ENCODE results near the gene PPP2R5B. TPM values are rescaled to one million over a fixed set of nuclear protein-coding genes. Genes with fewer than 3 reads are reported as not detected.

The PPP2R5B gene
- total and polyA plus RNA-seq, 9 donors = 8.0 to 16.2 (median 12.2) TPM

DNA sequence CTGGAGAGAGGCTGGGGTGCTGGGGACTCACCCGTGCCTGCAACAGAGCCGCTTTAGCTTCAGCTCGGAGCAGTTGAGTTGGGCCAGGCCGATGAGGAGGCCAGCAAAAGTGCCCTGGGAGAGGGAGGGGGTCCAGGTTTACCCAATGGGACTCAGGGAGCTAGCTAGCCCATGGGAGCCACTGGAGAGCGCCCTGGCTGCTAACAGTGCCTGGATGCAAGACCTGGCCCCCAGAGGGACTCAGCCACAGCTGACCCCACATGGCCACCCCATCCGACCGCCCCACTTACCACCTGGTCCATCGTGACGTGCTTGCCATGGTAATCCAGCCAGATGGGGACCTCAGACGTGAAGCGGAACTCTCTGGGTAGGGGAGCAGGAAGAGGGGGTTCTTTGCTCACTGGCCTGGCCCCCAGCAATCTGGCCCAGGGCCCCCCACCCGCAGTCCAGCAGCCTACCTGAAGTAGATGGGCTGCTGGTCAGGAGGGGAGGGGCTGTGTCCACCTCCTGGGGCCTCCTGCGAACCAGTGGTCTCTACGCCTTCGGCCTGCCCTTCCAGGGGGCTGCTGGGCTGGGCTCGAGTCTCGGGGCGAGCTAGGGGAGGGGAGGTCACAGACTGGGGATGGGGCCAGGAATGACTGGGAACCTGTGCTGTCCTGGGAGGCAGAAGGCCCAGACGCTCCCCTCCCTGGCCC, 27.0 kb upstream of the PPP2R5B start:
- intact Hi-C loops (cut with DNase I) = no loop called here

DNA sequence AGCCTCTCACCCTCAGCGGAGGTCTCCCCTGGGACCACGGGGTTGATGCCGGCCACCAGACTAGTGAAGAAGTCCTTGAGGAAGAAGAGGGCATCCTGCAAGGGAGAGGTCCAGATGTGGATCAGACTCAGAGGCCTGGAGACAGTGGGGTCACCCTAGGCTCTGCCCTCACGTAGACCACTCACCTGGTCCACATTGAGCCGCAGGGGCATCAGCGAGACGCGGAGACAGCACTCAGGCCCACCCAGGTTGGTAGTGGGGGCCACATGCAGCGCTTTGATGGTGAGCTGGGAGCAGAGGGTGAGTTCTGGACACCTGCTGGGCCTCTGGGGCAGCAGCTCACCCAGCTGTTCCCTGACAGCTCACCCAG, 26.4 kb upstream of the PPP2R5B start:
- Histone ChIP-seq H3K4me1 (ENCODE audit: insufficient read depth) (no peaks in the 10 kb centered on the region), H3K27ac (no peak overlapping the region), H3K27me3 (no peaks in the 10 kb centered on the region), H3K36me3 (no peaks in the 10 kb centered on the region), H3K9me3 (no peaks in the 10 kb centered on the region), H3K4me3 (no peak overlapping the region)
- 88 to 97% (median 94%) methylated on average over 9 of the region's 9 CpGs for WGBS, 3 donors
- intact Hi-C loops (cut with DNase I) = no loop called here
- TF ChIP-seq EP300 (IDR thresholded peaks at IDR 0.05) = no peak
- TF ChIP-seq POLR2A (IDR thresholded peaks at IDR 0.05) = no peak
- TF ChIP-seq, protein P1, sequence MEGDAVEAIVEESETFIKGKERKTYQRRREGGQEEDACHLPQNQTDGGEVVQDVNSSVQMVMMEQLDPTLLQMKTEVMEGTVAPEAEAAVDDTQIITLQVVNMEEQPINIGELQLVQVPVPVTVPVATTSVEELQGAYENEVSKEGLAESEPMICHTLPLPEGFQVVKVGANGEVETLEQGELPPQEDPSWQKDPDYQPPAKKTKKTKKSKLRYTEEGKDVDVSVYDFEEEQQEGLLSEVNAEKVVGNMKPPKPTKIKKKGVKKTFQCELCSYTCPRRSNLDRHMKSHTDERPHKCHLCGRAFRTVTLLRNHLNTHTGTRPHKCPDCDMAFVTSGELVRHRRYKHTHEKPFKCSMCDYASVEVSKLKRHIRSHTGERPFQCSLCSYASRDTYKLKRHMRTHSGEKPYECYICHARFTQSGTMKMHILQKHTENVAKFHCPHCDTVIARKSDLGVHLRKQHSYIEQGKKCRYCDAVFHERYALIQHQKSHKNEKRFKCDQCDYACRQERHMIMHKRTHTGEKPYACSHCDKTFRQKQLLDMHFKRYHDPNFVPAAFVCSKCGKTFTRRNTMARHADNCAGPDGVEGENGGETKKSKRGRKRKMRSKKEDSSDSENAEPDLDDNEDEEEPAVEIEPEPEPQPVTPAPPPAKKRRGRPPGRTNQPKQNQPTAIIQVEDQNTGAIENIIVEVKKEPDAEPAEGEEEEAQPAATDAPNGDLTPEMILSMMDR (IDR thresholded peaks at IDR 0.05) = no peak
- no peak for DNase-seq

More for the DNA sequence above, 27.0 kb upstream of the PPP2R5B start:
- no peaks in the 10 kb centered on the region for H3K27me3 ChIP-seq
- H3K9me3 ChIP-seq = no peaks in the 10 kb centered on the region
- H3K4me1 ChIP-seq (ENCODE audit: insufficient read depth) = no peaks in the 10 kb centered on the region
- TF ChIP-seq EP300 (IDR thresholded peaks at IDR 0.05) (no peak), POLR2A (IDR thresholded peaks at IDR 0.05) (no peak)
- TF ChIP-seq, protein P1 (IDR thresholded peaks at IDR 0.05) = no peak
- no peak overlapping the region for H3K27ac ChIP-seq
- no peak for DNase-seq
- H3K36me3 ChIP-seq = no peaks in the 10 kb centered on the region
- WGBS, 3 donors = 85 to 95% (median 85%) methylated on average over 17 to 19 of the region's 19 CpGs
- H3K4me3 ChIP-seq = no peak overlapping the region

- H3K36me3 ChIP-seq = no peaks in the 10 kb centered on the region
- no peak overlapping the region for H3K27ac ChIP-seq
- no peaks in the 10 kb centered on the region for H3K27me3 ChIP-seq
- intact Hi-C loops (cut with DNase I) = no loop called here
- H3K9me3 ChIP-seq = no peaks in the 10 kb centered on the region
- WGBS, 3 donors = 91 to 95% (median 91%) methylated on average over 19 of the region's 19 CpGs
- TF ChIP-seq, protein P1 (IDR thresholded peaks at IDR 0.05) = no peak
- TF ChIP-seq POLR2A (IDR thresholded peaks at IDR 0.05) (no peak), EP300 (IDR thresholded peaks at IDR 0.05) (no peak)
- DNase-seq = no peak
- no peak overlapping the region for H3K4me3 ChIP-seq
- no peaks in the 10 kb centered on the region for H3K4me1 ChIP-seq (ENCODE audit: insufficient read depth)
These were observed 25.9 kb upstream of the PPP2R5B start for GRCh38 chr11:64898541-64898940.

DNA sequence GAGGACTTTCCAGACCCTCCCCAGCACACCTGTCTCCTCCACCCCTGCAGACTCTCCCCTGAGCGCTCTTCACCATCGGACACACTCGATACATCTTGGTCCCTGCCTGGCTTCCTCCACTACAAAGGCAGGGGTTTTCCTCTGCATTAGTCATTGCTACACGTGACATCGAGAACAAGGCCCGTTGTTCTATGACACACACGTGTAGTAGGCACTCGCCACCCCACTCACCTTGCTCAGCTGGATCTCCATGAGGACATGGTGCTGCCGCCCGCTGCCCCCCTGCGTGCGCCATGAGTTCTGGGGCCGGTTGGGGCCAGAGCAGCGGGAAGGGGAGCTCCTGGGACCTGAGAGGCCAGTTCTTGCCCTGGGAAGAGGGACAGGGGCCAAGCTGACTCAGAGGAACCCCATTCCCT, 24.2 kb upstream of the PPP2R5B start:
- Histone ChIP-seq H3K9me3 (no peaks in the 10 kb centered on the region), H3K27ac (no peak overlapping the region), H3K4me1 (ENCODE audit: insufficient read depth) (no peaks in the 10 kb centered on the region), H3K36me3 (no peaks in the 10 kb centered on the region), H3K4me3 (no peak overlapping the region), H3K27me3 (no peaks in the 10 kb centered on the region)
- 85 to 87% (median 86%) methylated on average over 14 of the region's 14 CpGs for WGBS, 3 donors
- intact Hi-C loops (cut with DNase I) = no loop called here
- DNase-seq = no peak
- TF ChIP-seq POLR2A (IDR thresholded peaks at IDR 0.05) = no peak
- TF ChIP-seq, protein P1 (IDR thresholded peaks at IDR 0.05) = no peak
- no peak for TF ChIP-seq EP300 (IDR thresholded peaks at IDR 0.05)

Measured in ovary (tissue), 9 donors.